GM21528 (cell line): ENCODE measurements around the gene ATG7.
"Not testable (repeated sequence)": the region's sequence is repeated elsewhere in the genome, so short reads cannot be mapped to it uniquely, and the experiment has no call there.

ENCODE experiments used
- ATAC-seq: cut with Tn5 transposase; IDR thresholded peaks from one replicate; pipeline ENCODE4 v1.9.1; 2021; ENCODE audit warnings: mild to moderate bottlenecking, moderate library complexity; ENCODE audit not compliant: unreplicated experiment, low FRiP score

The ATG7 gene

DNA sequence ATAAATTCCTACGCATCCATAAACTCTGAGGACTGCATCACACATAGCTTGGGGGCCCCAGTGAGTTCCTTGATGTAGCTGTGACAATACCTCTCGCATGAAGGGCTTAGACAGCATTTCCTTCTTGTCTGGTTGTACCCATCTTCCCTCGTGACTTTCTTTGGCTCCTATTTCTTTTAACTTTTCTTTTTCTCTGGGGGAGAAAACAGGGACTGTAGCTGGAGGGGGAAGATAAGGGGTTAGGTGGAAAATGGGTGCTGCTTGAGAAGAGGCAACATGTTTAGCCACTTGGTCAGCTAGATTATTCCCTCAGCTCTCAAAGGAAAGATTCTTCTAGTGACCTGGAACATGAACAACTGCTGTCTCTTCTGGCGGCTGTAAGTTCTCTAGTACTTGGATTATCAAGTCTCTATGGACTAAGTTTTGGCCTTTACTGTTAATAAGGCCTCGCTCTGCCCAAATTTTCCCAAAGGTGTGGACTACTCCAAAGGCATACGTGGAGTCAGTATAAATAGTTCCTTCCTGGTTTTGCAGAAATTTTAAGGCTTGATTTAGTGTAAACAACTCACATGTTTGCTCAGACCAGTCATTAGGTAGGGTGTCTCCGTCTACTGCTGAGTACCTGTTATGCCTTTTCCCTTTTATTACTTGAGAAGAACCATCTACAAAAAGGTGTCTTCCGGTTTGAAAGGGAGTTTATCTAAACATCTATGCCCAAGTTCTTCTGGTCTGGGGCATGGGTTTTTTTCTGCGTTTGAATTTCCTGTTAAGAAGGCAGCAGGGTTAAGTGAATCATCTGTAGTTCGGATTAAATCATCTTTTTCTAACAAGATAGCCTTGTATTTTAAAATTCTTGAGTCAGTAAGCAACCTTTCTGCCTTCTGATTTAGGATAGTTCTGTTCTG, 21.0 kb upstream of the ATG7 start:
- ATAC-seq = no peak

DNA sequence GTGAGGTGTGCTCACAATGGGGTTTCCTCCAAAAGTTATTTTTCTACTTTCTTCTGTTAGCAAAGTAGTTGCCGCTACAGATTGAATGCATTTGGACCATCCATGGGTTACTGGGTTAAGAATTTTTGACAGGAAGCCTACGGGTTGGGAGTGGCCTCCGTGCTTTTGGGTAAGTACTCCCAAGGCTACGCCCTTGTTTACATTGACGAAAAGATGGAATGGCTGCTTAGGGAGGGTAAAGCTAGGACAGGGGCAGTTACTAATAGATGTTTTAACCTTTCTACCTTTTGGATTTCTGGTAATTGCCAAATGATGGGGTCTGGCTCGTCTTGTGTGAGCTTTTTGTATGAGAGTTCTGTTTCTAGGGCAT, 20.4 kb upstream of the ATG7 start:
- no peak for ATAC-seq

DNA sequence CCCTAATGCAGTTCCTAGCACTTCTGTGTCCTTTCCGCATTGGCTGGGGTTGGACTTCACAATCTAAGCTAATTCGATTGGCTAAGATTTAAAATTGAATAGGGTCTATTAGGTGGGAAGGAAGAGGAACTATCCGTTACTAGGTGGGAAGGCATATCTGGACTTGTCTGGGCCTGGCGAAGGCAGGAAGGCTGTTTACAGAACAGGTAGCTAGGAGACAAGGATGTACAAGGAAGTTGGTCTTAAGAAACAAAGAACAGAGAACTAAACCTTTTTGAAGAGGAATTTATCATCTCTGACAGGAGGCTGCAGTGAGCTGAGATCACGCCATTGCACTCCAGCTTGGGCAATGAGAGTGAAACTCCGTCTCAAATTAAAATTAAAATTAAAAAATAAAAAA, 17.3 kb upstream of the ATG7 start:
- no peak for ATAC-seq

DNA sequence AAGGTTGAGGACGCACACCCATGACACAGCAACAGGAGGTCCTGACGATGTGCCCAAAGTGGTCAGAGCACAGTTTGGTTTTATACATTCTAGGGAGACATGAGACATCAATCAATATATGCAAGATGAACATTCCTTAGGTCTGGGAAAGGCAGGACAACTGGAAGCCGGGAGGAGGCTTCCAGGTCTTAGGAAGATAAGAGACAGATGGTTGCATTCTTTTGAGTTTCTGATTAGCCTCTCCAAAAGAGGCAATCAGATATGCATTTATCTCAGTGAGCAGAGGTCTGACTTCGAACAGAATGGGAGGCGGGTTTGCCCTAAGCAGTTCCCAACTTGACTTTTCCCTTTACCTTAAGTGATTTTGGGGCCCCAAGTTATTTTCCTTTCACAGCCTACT, 16.7 kb upstream of the ATG7 start:
- not testable (repeated sequence) for ATAC-seq

GRCh38 chr3:11258958-11259357, 13.2 kb upstream of the ATG7 start:
- ATAC-seq = no peak

GRCh38 chr3:11260460-11260859, 11.7 kb upstream of the ATG7 start:
- ATAC-seq = no peak

DNA sequence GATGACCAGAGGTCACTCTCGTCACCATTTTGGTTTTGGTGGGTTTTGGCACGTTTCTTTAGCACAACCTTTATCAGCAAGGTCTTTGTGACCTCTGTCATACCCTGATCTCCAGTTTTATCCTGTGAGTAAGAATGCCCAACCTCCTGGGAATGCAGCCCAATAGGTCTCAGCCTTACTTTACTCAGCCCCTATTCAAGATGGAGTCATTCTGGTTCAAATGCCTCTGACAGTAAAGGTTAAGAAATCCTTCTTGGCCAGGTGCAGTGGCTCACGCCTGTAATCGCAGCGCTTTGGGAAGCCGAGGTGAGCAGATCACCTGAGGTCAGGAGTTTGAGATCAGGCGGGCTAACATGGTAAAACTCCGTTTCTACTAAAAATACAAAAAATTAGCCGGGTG, 3.2 kb upstream of the ATG7 start:
- no peak for ATAC-seq

DNA sequence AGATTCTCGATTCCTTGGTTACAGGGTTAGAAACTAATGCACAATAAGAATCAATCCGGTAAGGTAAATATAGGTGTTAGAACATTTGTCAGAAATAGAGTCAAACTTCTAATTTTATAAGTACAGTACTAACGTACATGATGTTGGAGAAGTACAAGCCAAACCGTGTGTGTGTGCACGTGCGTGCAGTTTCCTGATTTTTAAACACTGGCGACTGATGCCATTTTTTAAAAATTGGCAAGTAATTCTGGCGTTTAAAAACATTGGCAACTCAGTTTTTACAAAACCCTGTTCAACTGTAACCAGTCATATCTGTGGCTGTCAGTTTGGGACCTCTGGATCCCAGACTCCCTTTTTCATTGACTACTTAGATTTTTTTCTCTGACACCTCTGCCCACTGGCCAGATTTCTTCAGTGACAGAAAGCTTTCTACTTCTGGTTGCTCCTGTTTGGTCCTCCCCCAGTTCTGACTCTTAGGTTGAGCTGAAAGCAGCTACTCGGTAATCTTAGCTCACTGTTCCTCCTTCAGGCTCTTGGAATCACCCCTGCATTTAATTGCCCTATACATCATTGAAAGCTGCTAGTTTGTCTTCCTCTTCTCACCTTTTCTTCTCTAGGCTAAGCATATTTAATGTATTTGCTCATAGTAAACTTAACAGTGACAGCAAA, 843 bp downstream of the ATG7 start:
- ATAC-seq = no peak

GRCh38 chr3:11273891-11274291, 1.7 kb downstream of the ATG7 start:
- no peak for ATAC-seq

- no peak for ATAC-seq
Measured at GRCh38 chr3:11274566-11275142, 2.5 kb downstream of the ATG7 start.

DNA sequence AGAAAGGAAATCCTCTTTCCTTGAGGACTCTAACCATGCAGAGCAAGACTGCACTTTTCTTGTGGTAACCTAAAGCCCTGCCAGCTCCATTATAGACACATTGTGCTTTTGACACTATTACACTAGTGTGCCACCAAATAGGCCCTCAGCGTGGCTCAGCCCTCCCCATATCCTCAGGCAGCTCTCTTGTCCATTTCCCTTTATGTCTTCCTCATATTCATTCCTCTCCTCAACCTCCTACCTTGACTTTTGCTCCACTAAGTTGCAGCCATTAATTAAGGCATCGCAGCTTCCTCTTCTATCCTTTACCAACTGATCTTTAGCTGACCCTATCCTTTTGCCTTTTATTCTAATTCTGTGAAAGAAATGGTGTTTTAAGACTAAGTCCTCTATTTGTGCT, 3.7 kb downstream of the ATG7 start:
- no peak for ATAC-seq

GRCh38 chr3:11276901-11277300, 4.7 kb downstream of the ATG7 start:
- ATAC-seq = no peak

- no peak for ATAC-seq
Measured at GRCh38 chr3:11282250-11283138, 10.3 kb downstream of the ATG7 start.

- no peak for ATAC-seq
Measured at GRCh38 chr3:11283139-11283475, 10.9 kb downstream of the ATG7 start.

DNA sequence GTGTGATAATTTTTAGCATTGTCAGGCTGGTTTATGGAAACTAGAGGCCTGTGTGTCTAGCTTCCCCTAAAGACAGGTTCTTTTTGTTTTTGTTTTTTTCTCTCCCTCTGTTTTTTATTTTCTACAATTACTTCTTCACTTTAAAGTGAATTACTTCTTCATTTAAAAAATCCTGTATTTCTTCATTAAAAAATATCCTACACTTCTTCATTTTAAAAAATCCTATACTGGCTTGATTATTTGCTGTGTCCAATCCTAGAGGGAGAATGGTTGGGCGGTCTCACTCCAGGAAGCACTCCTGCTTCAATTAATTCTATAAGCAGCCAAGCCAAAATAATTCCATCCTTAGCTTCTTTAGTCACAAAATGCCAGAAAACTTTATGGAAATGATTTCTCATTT, 11.8 kb downstream of the ATG7 start:
- no peak for ATAC-seq

- no peak for ATAC-seq
Measured at GRCh38 chr3:11285471-11285870, 13.3 kb downstream of the ATG7 start.

GRCh38 chr3:11287404-11287803, 15.2 kb downstream of the ATG7 start:
- ATAC-seq = no peak

DNA sequence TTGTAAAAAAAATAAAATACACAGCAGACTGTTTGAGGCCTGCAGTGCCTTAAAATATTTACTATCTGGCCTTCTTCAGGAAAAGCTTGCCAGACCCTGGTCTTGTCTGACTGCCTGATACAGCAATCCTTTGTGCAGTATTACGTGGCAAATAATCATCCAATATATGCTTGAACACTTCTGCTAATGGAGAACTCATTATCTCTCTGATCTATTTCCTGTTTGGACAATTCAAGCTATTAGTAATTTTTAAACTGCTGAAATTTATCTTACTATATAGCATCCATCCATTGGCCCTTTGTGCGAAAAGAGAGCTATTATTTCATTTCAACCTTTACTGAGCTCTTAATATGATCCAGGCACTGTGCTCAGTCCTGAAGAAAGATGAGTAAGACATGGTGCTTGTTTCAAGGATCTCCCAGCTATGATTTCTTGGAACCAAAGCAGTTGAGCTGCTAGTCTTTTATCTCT, 15.9 kb downstream of the ATG7 start:
- no peak for ATAC-seq

- ATAC-seq = peak; percentile 64
Measured at GRCh38 chr3:11288786-11289637, 16.8 kb downstream of the ATG7 start.

GRCh38 chr3:11289864-11290263, 17.7 kb downstream of the ATG7 start:
- ATAC-seq = no peak
